CD4-positive, alpha-beta T cell treated with Interleukin-1 beta for 1 hour (primary cell): Measurements from ENCODE around the gene PALM3.

Source experiments
- DNase-seq, 2 donors: peaks; one replicate each; pipeline ENCODE4 v3.0.0-alpha.2; 2020 to 2022

The PALM3 gene

DNA sequence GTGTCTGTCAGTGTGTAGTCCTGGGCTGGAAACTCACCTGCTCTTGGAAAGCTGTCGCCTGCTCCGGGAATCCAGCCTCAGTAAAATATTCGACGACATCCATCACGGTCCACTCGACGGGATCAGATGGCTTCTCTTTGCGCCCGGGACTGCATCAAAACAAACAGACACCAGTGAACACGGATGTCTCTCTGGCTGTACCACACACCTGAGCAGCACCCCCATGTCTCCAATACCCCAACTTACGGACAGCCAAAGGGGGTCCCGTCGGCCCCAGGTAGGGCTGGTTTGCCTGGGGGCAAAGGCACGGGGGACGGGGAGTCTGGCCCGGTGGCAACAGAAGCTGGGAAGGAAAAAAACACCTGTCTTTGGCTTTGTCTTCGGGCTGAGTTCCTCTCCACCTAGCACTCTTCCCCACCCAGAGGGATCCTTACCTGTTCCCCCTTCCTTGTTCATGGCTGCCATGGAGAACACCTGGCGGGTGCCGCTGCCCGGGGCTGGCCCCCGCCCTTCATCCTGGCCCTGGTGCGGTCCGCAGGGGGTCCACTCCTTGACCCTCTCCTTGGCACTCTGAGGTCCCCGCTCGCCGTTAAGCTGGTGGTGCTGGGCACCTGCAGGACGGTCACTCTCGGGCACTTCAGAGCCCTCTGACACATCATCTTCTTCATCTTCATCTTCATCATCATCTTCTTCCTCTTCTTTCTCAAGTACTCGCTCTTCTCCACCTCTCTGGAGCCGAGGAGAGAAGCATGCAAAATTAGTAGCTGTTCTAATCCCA is 26.9 kb upstream of the PALM3 start:
- no peak for DNase-seq

DNA sequence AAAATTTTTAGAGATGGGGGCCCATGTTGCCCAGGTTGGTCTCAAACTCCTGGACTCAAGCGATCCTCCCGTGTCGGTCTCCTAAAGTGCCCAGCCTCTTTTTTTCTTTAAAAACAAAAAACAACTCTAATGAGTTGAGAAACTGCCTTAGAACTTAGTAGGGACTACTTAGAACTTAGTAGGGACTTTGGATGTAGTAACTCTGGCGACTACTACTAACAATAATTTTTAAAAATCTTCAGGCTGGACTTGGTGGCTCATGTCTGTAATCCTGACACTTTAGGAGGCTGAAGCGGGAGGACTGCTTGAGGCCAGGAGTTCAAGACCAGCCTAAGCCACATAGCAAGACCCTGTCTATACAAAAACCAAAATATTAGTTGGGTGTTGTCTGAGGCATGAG is 24.2 kb upstream of the PALM3 start:
- no peak for DNase-seq

DNA sequence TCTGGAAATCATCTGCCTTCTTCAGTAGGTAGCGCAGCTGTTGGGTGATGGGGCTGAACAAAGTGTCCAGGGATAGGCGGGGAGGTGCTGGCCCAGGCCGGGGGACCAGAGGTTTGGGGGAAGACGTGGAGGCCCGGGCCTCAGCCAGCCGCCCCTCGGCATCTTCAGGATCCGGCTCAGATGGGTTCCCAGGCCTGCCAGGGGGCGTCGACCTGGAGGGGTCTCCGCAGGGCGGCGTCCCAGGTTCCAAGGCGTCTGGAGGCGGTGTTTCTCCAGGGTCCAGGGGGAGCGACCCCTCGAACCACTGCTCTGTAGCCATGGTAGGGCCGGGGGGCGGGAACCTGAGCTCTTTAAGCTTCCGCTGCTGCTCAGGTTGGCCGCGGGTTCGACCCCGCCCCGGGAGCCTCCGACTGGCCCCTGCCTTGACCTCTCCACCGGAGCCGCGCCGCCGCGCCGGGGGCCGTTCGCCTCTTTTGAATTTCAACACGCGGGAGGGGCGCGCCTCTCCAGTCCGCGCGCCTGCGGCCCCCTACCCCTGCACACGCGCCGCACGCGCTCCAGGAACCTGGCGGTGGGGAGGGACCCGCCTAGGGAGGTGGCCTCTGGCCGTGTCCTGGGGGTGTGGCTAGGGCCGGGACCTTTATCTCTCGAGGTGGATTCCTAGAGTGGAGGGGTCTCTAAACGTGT is 23.6 kb upstream of the PALM3 start, which contains the start of gene C19orf67:
Gene C19orf67 (minus strand): TSS at position 475 of the 687 bp plus-strand sequence. CDS start 156 bp downstream, at position 319.
- no peak for DNase-seq

DNA sequence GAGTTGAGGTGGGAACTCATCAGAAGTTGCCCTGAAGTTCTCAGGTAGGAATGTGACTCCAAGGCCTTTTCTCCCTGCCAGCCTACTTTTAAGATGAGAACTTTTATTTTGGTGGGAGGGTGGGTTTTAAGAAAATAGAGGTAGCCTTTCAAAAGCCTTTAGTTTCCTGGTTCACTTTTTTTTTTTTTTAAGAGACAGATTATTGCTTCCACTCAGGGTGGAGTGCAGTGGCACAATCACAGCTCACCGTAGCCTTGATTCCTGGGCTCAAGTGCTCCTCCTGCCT is 20.7 kb upstream of the PALM3 start:
- DNase-seq, result no peak

DNA sequence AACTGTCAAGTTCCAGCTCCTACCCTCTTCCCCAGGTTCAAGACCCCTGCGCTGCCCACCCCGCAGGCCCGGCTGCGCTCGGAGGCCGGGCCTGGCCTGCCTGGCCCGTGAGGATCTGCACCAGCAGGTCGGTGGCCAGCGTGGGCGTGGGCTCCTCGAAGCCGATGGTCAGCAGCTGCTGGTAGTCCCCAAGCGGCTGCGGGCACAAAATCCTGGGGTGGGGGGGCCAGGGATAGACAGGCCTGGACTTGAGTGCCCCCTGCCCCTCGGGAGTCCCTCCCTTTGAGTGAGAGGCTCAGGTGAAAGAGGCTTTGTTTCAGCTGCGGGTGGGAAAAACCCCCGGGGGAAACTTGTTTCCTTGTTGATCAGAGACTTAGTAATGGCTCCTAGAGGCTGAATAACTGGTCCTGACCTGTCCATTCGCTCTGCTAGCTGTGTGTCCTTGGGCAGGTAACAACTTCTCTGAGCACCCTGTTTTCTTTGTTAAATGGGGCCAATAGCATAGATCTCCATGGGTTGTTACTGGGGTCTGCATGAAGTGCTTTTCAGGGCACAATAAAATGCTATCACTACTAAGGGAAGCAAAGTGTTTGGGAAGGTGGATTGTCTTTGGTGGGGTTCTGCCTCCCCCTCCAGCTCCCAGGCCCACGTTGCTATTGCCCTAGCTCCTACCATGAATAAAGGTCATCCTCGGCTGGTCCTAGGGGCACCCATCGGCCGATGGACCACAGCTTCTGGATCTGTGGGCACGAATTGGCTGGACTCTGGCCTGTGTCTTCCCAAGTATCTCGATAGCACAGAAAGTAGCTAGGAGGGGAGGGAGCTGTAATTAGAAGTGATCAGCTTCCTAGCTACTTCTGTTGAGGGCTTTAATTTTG is 20.2 kb upstream of the PALM3 start:
- peak; percentile 35 to 61 for DNase-seq

DNA sequence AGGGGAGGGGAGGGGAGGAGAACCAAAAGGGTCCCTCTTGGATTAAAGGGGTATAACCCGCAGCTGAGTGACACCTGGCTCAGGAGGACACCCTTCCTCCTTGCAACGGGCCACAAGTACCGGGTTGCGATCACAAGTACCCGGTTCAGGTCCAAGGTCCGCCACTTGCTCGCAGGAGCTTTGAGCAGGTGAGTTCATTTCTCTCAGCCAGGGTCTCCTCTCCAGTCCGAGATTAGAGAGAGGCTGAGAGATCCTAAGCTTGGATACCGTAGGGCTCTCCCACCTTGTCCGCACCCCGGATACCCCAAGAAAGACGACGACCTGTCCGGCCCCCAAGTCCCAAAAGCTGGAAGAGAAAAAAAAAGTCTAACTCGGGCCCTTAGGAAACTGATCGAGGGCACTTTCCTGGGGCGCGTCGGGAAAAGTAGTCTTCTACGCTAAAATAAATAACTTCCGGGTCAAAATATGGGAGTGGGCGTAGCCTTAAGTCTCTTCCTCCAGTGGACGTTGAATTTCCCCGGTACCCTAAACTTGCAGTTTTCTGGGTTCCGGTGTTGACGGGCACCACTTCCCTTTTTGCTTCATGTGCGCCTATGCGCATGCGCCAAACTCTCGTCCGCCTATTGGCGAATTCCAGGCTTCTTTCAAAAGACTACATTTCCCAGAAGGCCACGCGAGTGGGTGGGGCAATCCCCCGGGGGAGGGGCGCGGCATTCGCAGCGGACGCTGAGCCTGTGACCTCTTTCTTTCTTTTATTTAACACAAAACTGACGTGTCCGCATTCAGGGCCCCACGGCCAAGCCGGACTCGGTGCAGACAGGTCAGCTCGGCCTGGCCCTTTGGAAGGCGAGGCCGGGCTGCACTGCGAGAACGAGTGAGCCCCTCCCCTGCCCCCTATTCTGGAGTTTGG is 19.3 kb upstream of the PALM3 start:
- peak; percentile 99 to 100 for DNase-seq

DNA sequence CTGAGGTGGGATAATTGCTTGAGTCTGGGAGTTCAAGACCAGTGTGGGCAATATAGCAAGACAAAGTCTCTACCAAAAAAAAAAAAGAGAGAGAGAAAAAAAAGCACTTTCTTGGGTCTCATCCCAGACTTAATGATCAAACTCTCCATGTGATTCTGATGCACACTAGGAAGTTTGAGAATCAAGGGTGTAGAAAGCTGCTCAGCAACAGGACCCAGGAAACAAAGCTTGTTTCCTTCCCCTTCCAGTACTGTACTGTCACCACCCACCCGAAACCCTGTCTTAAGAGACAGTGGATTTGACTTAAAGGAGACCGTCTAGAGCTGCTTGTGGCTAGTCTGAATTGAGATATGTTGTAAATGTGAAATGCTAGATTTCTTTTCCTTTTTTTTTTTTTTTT is 16.5 kb upstream of the PALM3 start:
- DNase-seq, result no peak

DNA sequence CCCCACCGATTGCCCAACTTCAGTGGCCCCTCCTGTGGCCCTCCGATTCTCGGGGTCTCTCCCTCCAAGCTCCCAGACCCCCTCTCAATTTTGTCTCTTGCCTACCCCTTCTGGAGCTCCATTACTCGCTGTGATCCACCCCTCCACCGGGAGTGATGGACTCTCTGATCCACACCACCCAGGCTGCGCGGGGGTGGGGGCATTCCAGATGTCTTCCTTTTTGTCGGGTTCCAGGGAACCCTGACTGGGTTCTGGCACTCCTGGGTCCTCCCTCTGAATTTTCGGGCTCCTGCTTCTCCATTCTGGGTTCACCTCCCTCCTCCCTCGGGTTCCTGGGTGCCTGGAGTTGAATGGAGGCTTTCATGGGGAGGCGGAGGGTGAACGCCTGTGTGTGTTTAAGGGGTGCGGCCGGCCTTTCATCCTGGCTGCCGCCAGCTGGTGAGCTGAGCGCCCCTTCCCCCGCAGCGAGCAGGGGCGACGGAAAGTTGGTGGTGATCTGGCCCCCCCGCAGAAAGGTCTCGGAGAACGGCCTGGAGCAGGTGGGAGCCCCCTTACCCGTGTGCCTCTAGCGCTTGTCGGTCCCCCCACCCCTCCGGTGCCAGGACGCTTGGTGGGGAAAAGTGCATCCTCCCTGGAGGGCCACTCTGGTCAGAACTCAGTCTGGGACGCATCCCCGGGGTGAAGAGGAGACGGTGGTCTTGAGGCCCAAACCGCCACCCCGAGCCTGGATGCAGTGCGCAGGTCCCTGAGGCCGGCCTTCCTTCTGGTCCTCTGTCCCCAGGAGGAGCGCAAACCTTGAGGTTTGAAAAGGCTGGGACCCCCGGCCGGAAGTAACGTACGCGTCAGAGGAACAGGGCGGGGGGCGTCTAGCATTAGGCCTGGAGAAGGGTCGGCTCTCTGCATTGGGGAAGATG is 12.3 kb upstream of the PALM3 start:
- DNase-seq, result no peak

DNA sequence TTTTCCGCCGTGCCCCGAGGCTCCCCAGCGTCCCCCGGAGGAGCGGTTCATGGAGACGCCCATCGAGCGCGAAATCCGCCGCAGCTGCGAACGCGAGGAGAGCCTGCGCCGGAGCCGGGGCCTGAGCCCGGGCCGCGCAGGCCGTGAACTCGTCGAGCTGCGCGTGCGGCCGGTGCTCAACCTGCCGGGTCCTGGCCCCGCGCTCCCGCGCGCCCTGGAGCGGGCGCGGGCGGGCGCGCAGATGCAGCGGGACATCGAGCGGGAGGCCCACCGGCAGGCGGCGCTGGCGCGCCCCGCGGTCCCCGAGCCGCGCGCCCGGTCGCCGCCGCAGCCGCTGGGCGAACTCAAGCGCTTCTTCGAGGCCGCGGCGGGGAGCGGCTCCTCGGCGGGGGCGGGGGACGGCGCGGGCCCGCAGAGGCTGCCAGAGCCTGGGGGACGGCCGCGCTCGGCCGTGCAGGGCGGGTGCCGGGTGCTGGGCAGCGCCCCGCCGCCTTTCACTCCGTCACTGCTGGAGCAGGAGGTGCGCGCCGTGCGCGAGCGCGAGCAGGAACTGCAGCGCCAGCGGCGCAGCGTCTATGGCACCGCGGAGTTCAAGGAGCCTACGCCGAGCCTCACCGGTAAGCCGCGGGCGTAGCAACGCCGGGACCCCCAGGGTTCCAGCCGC is 11.5 kb upstream of the PALM3 start:
- peak; percentile 77 to 81 for DNase-seq

DNA sequence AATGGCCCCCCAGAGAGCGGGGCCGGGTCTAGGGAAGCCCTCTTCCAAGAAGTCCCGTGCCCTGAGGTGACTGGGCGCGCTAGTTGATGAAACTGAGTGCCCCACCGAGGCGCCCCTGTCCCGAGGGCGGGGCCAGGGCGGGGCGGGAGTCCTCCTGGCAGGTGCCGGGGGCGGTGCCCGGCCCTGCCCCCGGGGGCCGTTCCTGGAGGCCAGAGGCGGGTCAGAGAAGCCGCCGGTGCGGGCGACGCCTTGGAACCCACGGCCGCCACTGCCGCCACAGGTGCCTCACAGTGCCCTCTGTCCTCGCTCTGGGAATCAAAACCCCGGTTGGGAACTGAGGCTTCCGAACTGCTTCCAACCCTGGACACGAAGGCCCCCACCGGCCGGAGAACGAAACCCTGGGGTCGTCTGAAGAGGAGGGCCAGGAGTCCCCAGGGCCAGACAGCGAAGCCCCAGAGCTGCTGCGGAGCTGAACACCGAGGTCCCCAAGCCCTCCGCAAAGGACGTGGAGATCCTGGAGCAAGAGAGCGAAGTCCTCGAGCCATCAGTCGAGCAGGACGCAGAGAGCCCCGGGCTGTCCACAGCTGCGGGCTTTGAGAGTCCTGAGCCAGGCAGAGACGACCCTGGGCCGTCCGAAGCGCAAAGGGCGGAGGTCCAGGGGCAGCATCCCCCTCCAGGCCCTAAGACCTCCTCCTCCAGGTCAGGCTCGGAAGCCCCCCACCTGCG is 10.8 kb upstream of the PALM3 start, which contains the start of gene MISP3:
Gene MISP3 (plus strand): TSS at position 252 of the 726 bp plus-strand sequence. CDS start 524 bp downstream, outside the sequence.
- peak; percentile 27 to 37 for DNase-seq

DNA sequence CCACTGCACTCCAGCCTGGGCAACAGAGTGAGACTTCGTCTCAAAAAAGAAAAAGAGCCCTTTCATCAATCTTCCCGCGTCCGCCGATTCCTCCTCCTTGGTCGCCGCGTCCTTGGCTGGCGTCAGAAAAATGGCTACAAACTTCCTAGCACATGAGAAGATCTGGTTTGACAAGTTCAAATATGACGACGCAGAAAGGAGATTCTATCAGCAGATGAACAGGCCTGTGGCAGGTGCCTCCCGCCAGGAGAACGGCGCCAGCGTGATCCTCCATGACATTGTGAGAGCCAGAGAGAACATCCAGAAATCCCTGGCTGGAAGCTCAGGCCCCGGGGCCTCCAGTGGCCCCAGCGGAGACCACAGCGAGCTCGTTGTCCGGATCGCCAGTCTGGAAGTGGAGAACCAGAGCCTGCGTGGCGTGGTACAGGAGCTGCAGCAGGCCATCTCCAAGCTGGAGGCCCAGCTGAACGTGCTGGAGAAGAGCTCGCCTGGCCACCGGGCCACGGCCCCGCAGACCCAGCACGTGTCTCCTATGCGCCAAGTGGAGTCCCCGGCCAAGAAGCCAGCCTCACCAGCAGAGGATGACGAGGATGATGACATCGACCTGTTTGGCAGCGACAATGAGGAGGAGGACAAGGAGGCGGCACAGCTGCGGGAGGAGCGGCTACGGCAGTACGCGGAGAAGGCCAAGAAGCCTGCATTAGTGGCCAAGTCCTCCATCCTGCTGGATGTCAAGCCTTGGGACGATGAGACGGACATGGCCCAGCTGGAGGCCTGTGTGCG is 8.6 kb upstream of the PALM3 start:
- DNase-seq, result no peak

DNA sequence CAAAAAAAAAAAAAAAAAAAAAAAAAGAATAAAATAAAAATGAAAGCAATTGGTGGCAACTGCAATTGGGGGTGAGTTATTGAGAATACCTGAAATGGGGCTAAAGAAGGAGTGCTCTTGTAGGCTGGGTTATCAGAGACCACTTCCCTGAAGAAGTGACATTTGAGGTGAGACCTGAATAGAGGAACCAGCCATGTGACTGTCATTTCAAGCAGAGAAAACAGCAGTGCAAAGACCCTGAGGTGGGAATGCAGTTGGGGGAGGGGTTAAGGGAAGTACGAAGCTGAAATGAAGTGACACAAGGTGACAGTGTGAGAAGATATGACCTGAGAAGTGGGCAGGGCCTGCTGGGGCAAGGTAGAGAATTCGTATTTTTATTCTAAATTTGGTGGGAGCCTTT is 4.3 kb upstream of the PALM3 start:
- DNase-seq, result no peak

DNA sequence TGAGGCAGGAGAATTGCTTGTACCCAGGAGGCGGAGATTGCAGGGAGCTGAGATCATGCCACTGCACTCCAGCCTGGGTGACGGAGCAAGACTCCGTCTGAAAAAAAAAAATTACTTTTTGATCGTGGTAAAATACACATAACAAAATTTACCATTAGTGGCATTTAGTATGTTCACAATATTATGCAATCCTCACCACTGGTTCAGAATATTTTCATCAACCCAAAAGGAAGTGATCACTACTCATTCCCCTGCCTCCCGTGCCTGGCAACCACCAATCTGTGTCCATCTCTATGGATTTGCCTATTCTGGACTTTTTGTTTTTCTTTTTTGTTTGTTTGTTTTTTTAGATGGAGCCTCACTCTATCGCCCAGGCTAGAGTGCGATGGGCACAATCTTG is 1.2 kb upstream of the PALM3 start:
- DNase-seq, result no peak

DNA sequence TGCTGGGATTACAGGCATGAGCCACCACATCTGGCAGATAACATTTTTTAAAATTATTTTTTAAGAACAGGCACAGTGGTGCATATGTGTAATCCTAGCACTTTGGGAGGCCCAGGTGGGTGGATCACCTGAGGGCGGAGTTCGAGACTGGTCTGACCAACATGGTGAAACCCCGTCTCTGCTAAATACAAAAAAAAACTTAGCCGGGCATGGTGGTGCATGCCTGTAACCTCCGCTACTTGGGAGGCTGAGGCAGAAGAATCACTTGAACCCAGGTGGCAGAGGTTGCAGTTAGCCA is 631 bp upstream of the PALM3 start:
- DNase-seq, result no peak

DNA sequence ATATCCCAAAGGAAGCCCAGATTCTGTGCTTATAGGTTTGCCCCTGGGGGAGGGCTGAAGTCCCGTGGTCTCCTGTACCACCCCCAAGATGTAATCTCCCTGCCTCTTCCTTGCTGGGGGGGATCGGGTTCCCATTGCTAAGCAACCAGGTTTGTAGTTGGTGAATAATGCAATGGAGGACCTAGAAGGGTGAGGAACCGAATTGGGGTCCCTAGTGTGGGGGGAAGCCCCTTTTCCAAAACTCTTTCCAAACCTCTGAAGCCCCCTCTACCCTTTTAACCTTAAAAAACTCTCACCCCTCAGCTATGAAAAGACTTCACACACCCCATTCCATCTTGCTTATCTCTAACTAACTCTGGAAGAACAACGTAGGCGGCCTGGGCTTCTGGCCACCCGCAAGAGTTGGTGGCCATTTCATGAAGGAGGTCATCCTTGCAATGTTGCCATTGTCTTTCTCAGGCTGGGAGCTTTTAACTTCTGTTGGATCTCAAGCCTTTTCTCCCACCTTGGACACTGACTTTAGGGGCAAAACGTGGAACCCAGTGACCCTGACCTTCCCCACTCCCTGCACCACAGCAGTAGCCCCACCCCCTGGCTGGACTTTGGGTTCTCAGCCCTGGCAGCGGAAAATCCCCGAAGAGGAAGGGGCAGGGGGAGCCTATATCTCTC is 661 bp downstream of the PALM3 start:
- no peak for DNase-seq

DNA sequence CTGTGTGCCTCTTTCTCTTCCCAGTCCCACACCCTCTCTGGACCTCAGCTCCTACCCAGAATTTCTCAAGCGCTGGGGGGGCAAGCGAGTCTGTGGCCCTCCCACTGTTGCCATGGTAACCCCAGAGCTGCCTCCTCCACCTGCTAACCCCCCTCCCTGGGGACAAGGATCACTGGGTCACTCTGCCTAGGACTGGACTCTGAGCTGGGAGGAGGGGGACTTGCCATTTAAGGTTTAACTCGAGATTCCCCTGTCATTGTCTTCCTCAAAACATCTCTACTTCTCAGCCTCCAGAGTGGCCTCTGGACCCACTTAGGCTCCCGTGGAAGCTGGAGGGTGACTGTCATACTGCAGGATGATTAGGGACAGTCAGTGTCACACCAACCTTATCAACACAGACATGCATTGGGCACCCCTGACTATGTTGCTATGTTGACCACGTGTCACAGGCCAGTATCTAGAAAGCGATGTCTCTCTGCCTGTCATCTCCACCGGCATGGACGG is 2.2 kb downstream of the PALM3 start:
- DNase-seq, result no peak

DNA sequence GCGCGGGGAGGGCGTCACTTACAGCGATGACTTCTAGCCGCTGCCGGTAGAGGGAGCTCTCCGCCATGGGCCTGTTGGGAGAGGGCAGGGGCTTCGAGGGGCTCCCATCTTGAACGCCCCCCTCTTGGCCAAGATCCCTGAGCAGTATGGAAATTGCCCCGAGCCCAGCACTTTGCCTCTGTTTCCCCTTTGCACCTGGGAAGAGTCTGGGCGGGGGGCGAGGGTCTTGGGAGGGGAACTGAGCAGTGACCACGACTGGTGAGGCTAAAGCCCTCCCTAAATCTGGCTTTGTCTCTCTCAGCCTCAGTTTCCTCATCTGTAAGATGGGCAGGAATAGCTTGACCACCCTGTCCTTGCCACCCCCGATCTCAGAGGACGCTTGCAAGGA is 2.8 kb downstream of the PALM3 start:
- peak; percentile 44 to 48 for DNase-seq
